Activated CD8-positive, alpha-beta memory T cell treated with anti-CD3 and anti-CD28 coated beads, Interleukin-2, amount 50 U/mL, for 1 hour (primary cell): ENCODE results near the gene ZFAND2A.

Experiments used
- DNase-seq: peaks from one replicate; pipeline ENCODE4 v3.0.0-alpha.2; 2020; ENCODE audit errors: extremely low read depth

ZFAND2A gene

GRCh38 chr7:1108264-1108920, 51.6 kb downstream of the ZFAND2A start:
- no peak for DNase-seq

- DNase-seq, result no peak
Measured at GRCh38 chr7:1106793-1107421, 53.1 kb downstream of the ZFAND2A start.

GRCh38 chr7:1106063-1106792, 53.8 kb downstream of the ZFAND2A start:
- no peak for DNase-seq

GRCh38 chr7:1105189-1105588, 54.8 kb downstream of the ZFAND2A start:
- no peak for DNase-seq

GRCh38 chr7:1104516-1105179, 55.3 kb downstream of the ZFAND2A start:
- no peak for DNase-seq

GRCh38 chr7:1103789-1104515, 56.0 kb downstream of the ZFAND2A start:
- DNase-seq, result no peak

GRCh38 chr7:1103009-1103788, 56.8 kb downstream of the ZFAND2A start:
- no peak for DNase-seq
